Mucosa of descending colon (tissue), 3 donors: ENCODE measurements around the gene SLIT1. TPM values are rescaled to one million over a fixed set of nuclear protein-coding genes. Genes with fewer than 3 reads are reported as not detected.

Experiments used
- ATAC-seq: fragments of 200-7000 bp; cut with Tn5 transposase; one replicate; pipeline ENCODE4 v1.9.1; 2020; ENCODE audit warnings: mild to moderate bottlenecking, moderate library complexity
- DNase-seq, 3 donors: peaks; one replicate each; pipeline ENCODE4 v3.0.0-alpha.2; 2020
- H3K36me3 ChIP-seq: fragments of 200-600 bp; one replicate; pipeline ENCODE4 v1.8.0; 2021; ENCODE audit warnings: low read depth, mild to moderate bottlenecking
- H3K4me1 ChIP-seq: fragments of 200-600 bp; one replicate; pipeline ENCODE4 v1.8.0; 2021; ENCODE audit warnings: low read depth, mild to moderate bottlenecking
- H3K4me3 ChIP-seq: fragments of 200-600 bp; one replicate; pipeline ENCODE4 v1.8.0; 2021; ENCODE audit warnings: mild to moderate bottlenecking
- H3K9me3 ChIP-seq: fragments of 200-600 bp; one replicate; pipeline ENCODE4 v1.8.0; 2021; ENCODE audit warnings: mild to moderate bottlenecking
- intact Hi-C, 2 donors: fragments of 100-400 bp; cut with DNase I in 1 of 2; cut with micrococcal nuclease in 1 of 2; formaldehyde crosslinking; loops; one replicate each; pipeline versions ENCODE4 v1.11.0 to v1.11.1; 2022; cut with DNase I, micrococcal nuclease
- total RNA-seq, 3 donors: library from RNA; stranded (reverse); fragmentation: NEBNext Ultra II Directional in 2 of 3; extraction: Animal tissue kit (Norgen Biotek cat#: 25700) in 2 of 3; gene quantifications; one replicate each; pipeline versions ENCODE4 v1.2.1 to v1.2.4, GENCODE V29; 2021 to 2023
- TF ChIP-seq, protein P1 (sequence below): fragments of 200-600 bp; IDR thresholded peaks from one replicate; pipeline ENCODE4 v1.8.0; 2022; ENCODE audit warnings: antibody characterized with exemption, mild to moderate bottlenecking
- donor health status: DM: no; HTN: no; CAD: no; lungs with moderate emphysema.
- donor health status: DM: no; HTN: no; CAD: no.
- donor health status: DM: no; HTN: yes; CAD: no.

SLIT1 gene
- total RNA-seq, 3 donors from 2014 or later = 0.17 to 1.1 (median 0.24) TPM

DNA sequence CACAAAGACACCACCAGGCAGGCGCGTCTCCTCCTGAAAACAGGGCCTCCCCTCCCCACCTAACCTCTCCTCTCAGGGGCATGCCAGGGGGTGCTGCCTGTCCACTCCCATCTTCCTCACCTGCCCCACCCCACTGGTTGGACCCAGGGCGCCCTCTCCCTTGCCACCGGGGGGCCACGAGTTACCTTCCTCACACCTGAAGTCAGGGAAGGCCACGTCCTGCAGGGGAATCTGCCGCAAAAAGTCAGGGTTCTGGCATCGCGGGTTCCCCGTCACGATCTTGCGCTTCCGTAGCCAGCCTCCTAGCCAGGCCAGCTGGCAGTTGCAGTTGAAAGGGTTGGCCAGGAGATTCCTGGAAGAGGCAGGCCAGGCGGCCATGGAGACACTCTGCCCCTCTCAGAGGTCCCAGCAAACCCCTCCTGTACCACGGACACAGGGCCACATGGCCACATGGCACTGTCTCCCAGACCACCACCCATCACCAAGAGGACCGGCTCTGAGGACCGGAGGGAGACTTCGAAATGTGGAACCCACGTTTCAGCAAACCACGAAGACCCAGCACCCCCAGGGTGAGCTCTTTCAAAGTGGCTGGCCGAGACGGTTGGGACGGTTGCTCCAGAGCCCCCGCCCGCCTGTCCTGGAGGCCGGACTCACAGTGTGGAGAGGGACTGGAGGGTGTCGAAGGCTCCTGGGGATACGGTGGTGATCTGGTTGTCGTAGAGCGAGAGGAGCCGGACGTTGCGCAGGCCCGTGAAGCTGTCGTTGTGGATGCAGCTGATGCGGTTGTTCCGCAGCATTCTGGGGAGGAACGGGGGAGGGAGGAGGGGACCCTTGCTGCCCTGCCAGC lies 142.8 kb downstream of the SLIT1 start:
- TF ChIP-seq, protein P1, sequence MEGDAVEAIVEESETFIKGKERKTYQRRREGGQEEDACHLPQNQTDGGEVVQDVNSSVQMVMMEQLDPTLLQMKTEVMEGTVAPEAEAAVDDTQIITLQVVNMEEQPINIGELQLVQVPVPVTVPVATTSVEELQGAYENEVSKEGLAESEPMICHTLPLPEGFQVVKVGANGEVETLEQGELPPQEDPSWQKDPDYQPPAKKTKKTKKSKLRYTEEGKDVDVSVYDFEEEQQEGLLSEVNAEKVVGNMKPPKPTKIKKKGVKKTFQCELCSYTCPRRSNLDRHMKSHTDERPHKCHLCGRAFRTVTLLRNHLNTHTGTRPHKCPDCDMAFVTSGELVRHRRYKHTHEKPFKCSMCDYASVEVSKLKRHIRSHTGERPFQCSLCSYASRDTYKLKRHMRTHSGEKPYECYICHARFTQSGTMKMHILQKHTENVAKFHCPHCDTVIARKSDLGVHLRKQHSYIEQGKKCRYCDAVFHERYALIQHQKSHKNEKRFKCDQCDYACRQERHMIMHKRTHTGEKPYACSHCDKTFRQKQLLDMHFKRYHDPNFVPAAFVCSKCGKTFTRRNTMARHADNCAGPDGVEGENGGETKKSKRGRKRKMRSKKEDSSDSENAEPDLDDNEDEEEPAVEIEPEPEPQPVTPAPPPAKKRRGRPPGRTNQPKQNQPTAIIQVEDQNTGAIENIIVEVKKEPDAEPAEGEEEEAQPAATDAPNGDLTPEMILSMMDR = no peak
- H3K36me3 ChIP-seq = no peaks in the 10 kb centered on the region
- H3K4me3 ChIP-seq = no peak overlapping the region
- peaks cover 3% of the 10 kb centered on the region for H3K4me1 ChIP-seq
- H3K9me3 ChIP-seq = no peaks in the 10 kb centered on the region
- intact Hi-C loops = no loop called here
- DNase-seq (no peak), ATAC-seq (no peak)

DNA sequence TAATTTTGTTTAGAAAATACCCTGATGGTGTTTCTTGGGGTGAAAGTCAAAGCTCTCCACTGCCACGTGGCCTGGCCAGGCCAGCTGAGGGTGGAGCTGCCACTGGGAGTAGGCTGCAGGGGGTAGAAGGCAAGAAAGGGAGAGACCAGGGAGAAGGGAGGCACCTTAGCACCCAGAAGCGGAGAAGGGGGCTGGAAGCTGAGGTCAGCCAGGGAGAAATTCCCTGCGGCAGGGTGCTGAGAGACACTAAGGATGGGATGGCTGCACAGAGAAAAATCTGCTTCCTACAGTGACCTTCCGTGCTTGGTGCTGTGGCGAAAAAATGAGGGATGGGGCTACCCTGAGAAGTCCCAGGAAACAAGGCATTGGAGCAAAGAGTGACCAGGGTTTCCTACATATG lies 143.7 kb downstream of the SLIT1 start:
- no peak for ATAC-seq
- no peaks in the 10 kb centered on the region for H3K9me3 ChIP-seq
- TF ChIP-seq, protein P1 = no peak
- intact Hi-C loops = no loop called here
- peaks cover 5% of the 10 kb centered on the region for H3K4me1 ChIP-seq
- H3K4me3 ChIP-seq = no peak overlapping the region
- DNase-seq = no peak
- H3K36me3 ChIP-seq = no peaks in the 10 kb centered on the region

DNA sequence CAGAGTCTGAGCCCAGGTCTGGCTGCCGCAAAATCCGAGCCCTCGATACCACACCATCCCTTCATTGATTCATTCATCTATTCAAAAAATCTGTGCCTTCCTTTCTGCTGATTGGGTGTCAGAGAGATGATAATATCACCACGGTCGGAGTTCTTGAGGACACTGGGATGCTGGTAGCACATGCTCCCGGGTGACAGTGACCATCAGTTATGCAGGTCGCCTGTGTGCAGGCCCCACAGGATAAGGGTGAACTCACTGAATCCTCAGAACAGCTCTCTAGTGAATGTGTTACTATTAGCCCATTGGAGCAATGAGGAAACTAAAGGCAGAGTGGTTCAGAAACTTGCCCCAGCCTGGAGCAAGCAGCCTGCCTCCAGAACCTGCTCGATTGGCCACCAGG lies 145.1 kb downstream of the SLIT1 start:
- DNase-seq = no peak
- ATAC-seq = no peak
- H3K9me3 ChIP-seq = no peaks in the 10 kb centered on the region
- H3K36me3 ChIP-seq = no peaks in the 10 kb centered on the region
- peaks cover 5% of the 10 kb centered on the region for H3K4me1 ChIP-seq
- no peak overlapping the region for H3K4me3 ChIP-seq
- TF ChIP-seq, protein P1 = no peak
- intact Hi-C loops = no loop called here

DNA sequence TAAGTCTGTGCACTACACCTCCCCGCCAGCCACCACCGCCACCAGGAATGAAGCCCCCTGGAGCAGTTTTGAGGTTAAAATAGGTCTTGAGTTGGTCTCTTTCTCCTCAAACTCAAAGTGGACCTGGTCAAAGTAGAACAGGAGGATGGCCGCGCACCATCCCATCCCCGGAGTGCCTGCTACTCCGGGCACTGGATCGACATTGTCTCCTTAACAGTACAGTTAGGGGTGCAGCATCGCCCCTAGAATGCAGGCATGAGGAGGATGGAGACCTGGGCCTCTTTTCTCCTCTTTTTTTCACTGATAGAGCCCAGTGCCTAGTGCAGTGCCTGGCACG lies 145.5 kb downstream of the SLIT1 start:
- intact Hi-C loops = no loop called here
- Histone ChIP-seq H3K4me1 (peaks cover 5% of the 10 kb centered on the region), H3K4me3 (no peak overlapping the region), H3K9me3 (no peaks in the 10 kb centered on the region), H3K36me3 (no peaks in the 10 kb centered on the region)
- no peak for ATAC-seq
- TF ChIP-seq, protein P1 = no peak
- DNase-seq = no peak

DNA sequence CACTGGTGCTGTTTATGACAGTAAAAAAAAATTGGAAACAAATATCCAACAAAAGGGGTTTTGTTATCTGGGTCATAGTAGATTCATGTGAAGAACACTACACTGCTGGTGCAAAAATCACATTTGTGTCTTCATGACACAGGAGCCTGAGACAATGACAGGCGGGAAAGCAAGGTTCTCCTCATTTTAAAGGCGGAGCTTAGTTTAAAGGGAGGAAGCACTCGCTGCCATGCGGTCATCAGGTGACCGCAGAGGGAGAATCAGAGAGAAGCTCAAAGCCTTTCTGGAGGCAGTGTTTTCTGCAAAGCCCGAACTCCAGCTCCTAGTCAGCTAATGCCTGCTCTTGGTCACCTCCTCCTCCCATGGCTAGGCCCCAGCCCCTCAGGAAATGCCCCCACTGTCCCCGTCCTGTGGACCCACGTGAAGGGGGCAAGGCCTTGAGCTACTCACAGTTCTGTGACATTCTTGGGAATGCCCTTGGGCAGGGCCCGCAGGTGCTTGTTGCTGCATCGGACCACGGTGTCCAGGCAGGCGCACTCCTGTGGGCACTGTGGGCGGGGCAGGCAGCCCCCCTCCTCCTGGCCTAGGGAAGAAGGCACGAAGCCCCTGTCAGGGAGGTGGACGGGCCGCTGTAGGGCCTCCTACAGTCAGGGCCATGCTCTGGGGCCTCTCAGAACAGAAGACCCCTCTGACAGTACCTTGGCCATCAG lies 146.1 kb downstream of the SLIT1 start:
- Histone ChIP-seq H3K4me1 (peaks cover 5% of the 10 kb centered on the region), H3K36me3 (no peaks in the 10 kb centered on the region), H3K4me3 (no peak overlapping the region), H3K9me3 (no peaks in the 10 kb centered on the region)
- intact Hi-C loops = no loop called here
- no peak for ATAC-seq
- DNase-seq = no peak
- TF ChIP-seq, protein P1 = no peak
